Hepatocyte (in vitro differentiated cells): Measurements from ENCODE around the gene DPF3.

Experiments used
- CTCF ChIP-seq: fragments of 200-600 bp; sonication (generic); IDR thresholded peaks from 2 replicates; pipeline ENCODE4 v1.5.1; 2016; ENCODE audit warnings: antibody characterized with exemption, mild to moderate bottlenecking; ENCODE audit not compliant: poor library complexity
- EZH2 ChIP-seq: fragments of 200-600 bp; sonication (generic); IDR thresholded peaks from 2 replicates; pipeline ENCODE4 v1.6.1; 2016; ENCODE audit warnings: antibody characterized with exemption, mild to moderate bottlenecking, borderline replicate concordance
- EZH2phosphoT487 ChIP-seq: fragments of 200-600 bp; sonication (generic); IDR thresholded peaks from one replicate; pipeline ENCODE4 v1.6.1; 2018; ENCODE audit warnings: antibody characterized with exemption, mild to moderate bottlenecking, low read depth, moderate library complexity; ENCODE audit not compliant: unreplicated experiment, severe bottlenecking

- TF ChIP-seq CTCF: no peak
- no peak for TF ChIP-seq EZH2
- TF ChIP-seq EZH2phosphoT487: no peak
These were observed 298.6 kb downstream of the DPF3 start for GRCh38 chr14:72595152-72595862.
